CD14-positive monocyte (primary cell): ENCODE data around the gene KIF16B. TPM values are rescaled to one million over a fixed set of nuclear protein-coding genes. Genes with fewer than 3 reads are reported as not detected.

ENCODE experiments used
- DNase-seq, 3 donors: peaks; one replicate each; pipeline ENCODE4 v3.0.0-alpha.2; 2011 to 2022
- H2AFZ ChIP-seq: 2 replicates; pipeline ENCODE4 v1.6.0; 2012; ENCODE audit warnings: mild to moderate bottlenecking, low read depth, low read length, inconsistent platforms; ENCODE audit not compliant: insufficient read depth, poor library complexity, severe bottlenecking
- H3K27ac ChIP-seq, 2 donors: 1 replicate in 1 of 2; 2 replicates in 1 of 2; pipeline ENCODE4 v1.5.1; 2012 to 2013; ENCODE audit warnings: low read length in 2 of 2, control low read depth in 1 of 2, inconsistent platforms in 1 of 2, low read depth in 1 of 2, mild to moderate bottlenecking in 1 of 2
- H3K27me3 ChIP-seq, 2 donors: one replicate each; pipeline versions ENCODE4 v1.6.0 to v1.6.1; 2011 to 2013; ENCODE audit warnings: low read length in 2 of 2; ENCODE audit not compliant: control insufficient read depth in 2 of 2, insufficient read depth in 2 of 2
- H3K36me3 ChIP-seq, 2 donors: replicated peaks in 1 of 2; 1 replicate in 1 of 2; 2 replicates in 1 of 2; pipeline versions ENCODE4 v1.5.1 to v1.6.1; 2012 to 2013; ENCODE audit warnings: low read length in 2 of 2, control low read depth in 1 of 2, inconsistent platforms in 1 of 2, mild to moderate bottlenecking in 1 of 2; ENCODE audit not compliant: insufficient read depth in 2 of 2, control insufficient read depth in 1 of 2
- H3K4me1 ChIP-seq, 2 donors: 1 replicate in 1 of 2; 2 replicates in 1 of 2; pipeline versions ENCODE4 v1.5.1 to v1.6.1; 2012 to 2013; ENCODE audit warnings: low read length in 2 of 2, control low read depth in 1 of 2, inconsistent platforms in 1 of 2, mild to moderate bottlenecking in 1 of 2, moderate library complexity in 1 of 2; ENCODE audit not compliant: insufficient read depth in 2 of 2, control insufficient read depth in 1 of 2
- H3K4me2 ChIP-seq: replicated peaks from 2 replicates; pipeline ENCODE3; 2012; ENCODE audit warnings: low read length, moderate library complexity, mild to moderate bottlenecking; ENCODE audit not compliant: poor library complexity, severe bottlenecking; ENCODE audit errors: extremely low read depth
- H3K4me3 ChIP-seq, 3 experiments: fragments of 200-600 bp in 1 of 3; sonication (generic) in 1 of 3; replicated peaks in 1 of 3; 1 replicate in 2 of 3; 2 replicates in 1 of 3; pipeline ENCODE4 v1.5.1; 2011 to 2013; ENCODE audit warnings: low read length in 3 of 3, mild to moderate bottlenecking in 3 of 3, control low read depth in 2 of 3, low read depth in 2 of 3, inconsistent platforms in 1 of 3, moderate library complexity in 1 of 3
- H3K79me2 ChIP-seq: 2 replicates; pipeline ENCODE4 v1.6.0; 2012; ENCODE audit warnings: mild to moderate bottlenecking, control low read depth, inconsistent platforms, low read length, moderate library complexity; ENCODE audit not compliant: insufficient read depth
- H3K9ac ChIP-seq: 2 replicates; pipeline ENCODE4 v1.6.0; 2017; ENCODE audit warnings: low read length, mild to moderate bottlenecking; ENCODE audit not compliant: insufficient read depth, poor library complexity, severe bottlenecking
- H3K9me3 ChIP-seq, 2 donors: replicated peaks in 1 of 2; 1 replicate in 1 of 2; 2 replicates in 1 of 2; pipeline versions ENCODE4 v1.5.1 to v1.6.1; 2012 to 2013; ENCODE audit warnings: low read length in 2 of 2, control low read depth in 1 of 2; ENCODE audit not compliant: control insufficient read depth in 1 of 2, insufficient read depth in 1 of 2
- H4K20me1 ChIP-seq: 2 replicates; pipeline ENCODE4 v1.6.0; 2012; ENCODE audit warnings: mild to moderate bottlenecking, low read length, control low read depth, moderate library complexity; ENCODE audit not compliant: insufficient read depth
- H3K27ac Mint-ChIP-seq, 7 donors: one replicate each; pipeline ENCODE4 v1.8.0; 2020; ENCODE audit warnings: mild to moderate bottlenecking in 7 of 7, mixed read lengths in 7 of 7, moderate library complexity in 6 of 7, inconsistent platforms in 2 of 7
- H3K27me3 Mint-ChIP-seq, 3 donors: one replicate each; pipeline ENCODE4 v1.8.0; 2021 to 2022; ENCODE audit warnings: low read depth in 3 of 3, mild to moderate bottlenecking in 3 of 3, mixed read lengths in 3 of 3, moderate library complexity in 3 of 3, inconsistent platforms in 1 of 3
- H3K36me3 Mint-ChIP-seq, 2 donors: one replicate each; pipeline ENCODE4 v1.8.0; 2020; ENCODE audit warnings: mixed read lengths in 2 of 2, inconsistent platforms in 1 of 2, mild to moderate bottlenecking in 1 of 2
- H3K4me1 Mint-ChIP-seq: one replicate; pipeline ENCODE4 v1.8.0; 2020; ENCODE audit warnings: mild to moderate bottlenecking, mixed read lengths
- H3K4me3 Mint-ChIP-seq, 2 donors: one replicate each; pipeline ENCODE4 v1.8.0; 2020; ENCODE audit warnings: mild to moderate bottlenecking in 2 of 2, mixed read lengths in 2 of 2, moderate library complexity in 1 of 2
- H3K9me3 Mint-ChIP-seq, 7 donors: one replicate each; pipeline ENCODE4 v1.8.0; 2020 to 2022; ENCODE audit warnings: mixed read lengths in 7 of 7, mild to moderate bottlenecking in 6 of 7, moderate library complexity in 6 of 7, inconsistent platforms in 2 of 7
- CTCF ChIP-seq: fragments of 200-600 bp; IDR thresholded peaks from one replicate; pipeline ENCODE4 v1.8.0; 2022; ENCODE audit warnings: antibody characterized with exemption, mild to moderate bottlenecking
- WGBS: methylation state at CpG from one replicate; pipeline ENCODE4 v1.1.5; 2013; ENCODE audit warnings: missing lambda C conversion rate; ENCODE audit not compliant: insufficient coverage; 5-methylcytosine and 5-hydroxymethylcytosine counted together
- intact Hi-C, 2 donors: fragments of 100-400 bp; cut with micrococcal nuclease; formaldehyde crosslinking; loops; one replicate each; pipeline versions ENCODE4 v1.15.0 to v1.15.1; 2023
- polyA plus RNA-seq, 3 donors: library from polyadenylated mRNA; depleted of rRNA in 1 of 3; unstranded in 2 of 3; stranded (reverse) in 1 of 3; fragments of 300-500 nt in 2 of 3; fragments of >200 nt in 1 of 3; fragmentation: Illumina TruSeq in 2 of 3; gene quantifications; 1 replicate in 2 of 3; 2 replicates in 1 of 3; pipeline ENCODE4 v1.2.3, GENCODE V29; 2012 to 2021

KIF16B gene
- polyA plus RNA-seq, 3 donors = 0.89 to 2.9 (median 2.8) TPM

GRCh38 chr20:16589623-16590022 lies 16.4 kb upstream of the KIF16B start:
- Histone ChIP-seq H3K4me3 (no peak overlapping the region), H3K4me2 (no peak overlapping the region), H3K4me1 (no peaks in the 10 kb centered on the region), H3K9ac (no peak overlapping the region), H2AFZ (no peak overlapping the region), H3K27me3 (peaks cover 0 to 3% of the 10 kb centered on the region in 2 donors), H3K27ac (no peak overlapping the region), H3K79me2 (no peaks in the 10 kb centered on the region), H4K20me1 (no peaks in the 10 kb centered on the region), H3K9me3 (no peaks in the 10 kb centered on the region), H3K36me3 (no peaks in the 10 kb centered on the region)
- Mint-ChIP-seq H3K27me3 (peaks cover 5 to 18% (median 6%) of the 10 kb centered on the region in 3 donors), H3K36me3 (no peaks in the 10 kb centered on the region), H3K9me3 (peaks cover 0 to 3% (median 0%) of the 10 kb centered on the region in 7 donors), H3K27ac (no peak overlapping the region), H3K4me3 (peak overlapping the region in 1 of 2 donors; percentile 9), H3K4me1 (no peaks in the 10 kb centered on the region)
- TF ChIP-seq CTCF = no peak
- DNase-seq = no peak
- intact Hi-C loops = no loop called here
- WGBS = 91% methylated on average over 5 of the region's 9 CpGs

- H3K27ac Mint-ChIP-seq = peak overlapping the region in 1 of 7 donors; percentile 82
These were observed 15.0 kb upstream of the KIF16B start for GRCh38 chr20:16588241-16588640.

More at GRCh38 chr20:16588241-16588640, 15.0 kb upstream of the KIF16B start:
- Mint-ChIP-seq H3K9me3 (peaks cover 0 to 3% (median 0%) of the 10 kb centered on the region in 7 donors), H3K36me3 (no peaks in the 10 kb centered on the region), H3K4me1 (no peaks in the 10 kb centered on the region), H3K27me3 (peaks cover 5 to 16% (median 8%) of the 10 kb centered on the region in 3 donors), H3K4me3 (no peak overlapping the region)
- Histone ChIP-seq H3K27ac (no peak overlapping the region), H3K36me3 (no peaks in the 10 kb centered on the region), H3K4me3 (no peak overlapping the region), H3K9me3 (no peaks in the 10 kb centered on the region), H3K4me1 (no peaks in the 10 kb centered on the region), H2AFZ (no peak overlapping the region), H3K27me3 (no peaks in the 10 kb centered on the region), H3K9ac (no peak overlapping the region), H3K79me2 (no peaks in the 10 kb centered on the region), H4K20me1 (no peaks in the 10 kb centered on the region), H3K4me2 (no peak overlapping the region)
- WGBS = 100% methylated on average over 1 of the region's 5 CpGs
- intact Hi-C loops = no loop called here
- no peak for DNase-seq
- no peak for TF ChIP-seq CTCF
